GM18526 (cell line): ENCODE data around the gene NDOR1.

ENCODE experiments used
- POLR2A ChIP-seq: IDR thresholded peaks from 3 replicates; pipeline ENCODE4 v1.6.1; 2011; ENCODE audit not compliant: insufficient read length; ENCODE audit errors: extremely low read depth

NDOR1 gene

DNA sequence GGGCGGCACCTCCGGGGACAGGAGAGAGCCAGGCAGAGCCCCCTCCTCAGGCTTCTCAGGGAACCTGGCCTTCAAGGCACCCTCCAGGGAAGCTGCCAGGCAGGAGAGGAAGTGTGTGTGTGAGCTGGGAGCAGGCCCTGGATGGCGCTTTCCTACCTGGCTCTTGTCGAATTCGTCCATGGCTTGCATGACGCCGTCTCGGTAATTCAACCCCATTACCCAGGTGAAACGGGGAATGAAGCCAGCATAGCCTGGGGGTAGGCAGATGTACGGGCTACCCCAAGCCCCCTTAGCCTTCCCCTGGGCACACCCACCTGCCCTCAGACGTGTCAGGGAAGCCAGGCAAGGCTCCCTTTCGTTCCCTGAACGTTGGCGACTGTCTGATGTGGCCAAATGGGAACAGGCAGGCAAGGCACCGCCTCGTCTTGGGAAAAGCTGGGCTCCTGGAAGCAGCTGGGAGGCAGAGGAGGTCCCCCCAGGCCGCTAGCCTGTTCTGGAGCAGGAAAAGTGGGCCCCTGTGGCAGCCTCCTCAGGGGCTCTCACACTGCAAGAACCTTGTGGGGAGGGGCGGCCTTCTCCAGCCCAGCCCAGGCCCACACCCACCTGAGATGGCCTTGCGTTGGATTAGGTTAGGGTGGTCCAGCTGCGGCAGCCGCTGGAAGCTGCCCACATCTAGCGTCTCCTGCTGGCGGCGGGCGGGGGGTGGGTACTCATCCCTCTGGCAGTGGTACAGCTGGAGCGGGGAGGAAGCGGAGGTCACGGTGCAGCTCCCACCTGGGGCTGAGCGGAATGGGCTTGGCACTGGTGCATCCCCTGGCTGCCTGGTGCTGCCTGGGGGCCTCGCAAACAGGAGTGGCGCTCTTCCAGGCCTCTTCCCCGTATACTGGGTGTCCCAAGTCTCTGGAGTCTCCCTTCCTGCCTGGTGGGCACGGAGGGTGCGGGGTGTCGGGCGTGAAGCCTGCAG lies 39.3 kb downstream of the NDOR1 start:
- no peak for TF ChIP-seq POLR2A

GRCh38 chr9:137245450-137246421 lies 40.2 kb downstream of the NDOR1 start:
- TF ChIP-seq POLR2A = no peak

DNA sequence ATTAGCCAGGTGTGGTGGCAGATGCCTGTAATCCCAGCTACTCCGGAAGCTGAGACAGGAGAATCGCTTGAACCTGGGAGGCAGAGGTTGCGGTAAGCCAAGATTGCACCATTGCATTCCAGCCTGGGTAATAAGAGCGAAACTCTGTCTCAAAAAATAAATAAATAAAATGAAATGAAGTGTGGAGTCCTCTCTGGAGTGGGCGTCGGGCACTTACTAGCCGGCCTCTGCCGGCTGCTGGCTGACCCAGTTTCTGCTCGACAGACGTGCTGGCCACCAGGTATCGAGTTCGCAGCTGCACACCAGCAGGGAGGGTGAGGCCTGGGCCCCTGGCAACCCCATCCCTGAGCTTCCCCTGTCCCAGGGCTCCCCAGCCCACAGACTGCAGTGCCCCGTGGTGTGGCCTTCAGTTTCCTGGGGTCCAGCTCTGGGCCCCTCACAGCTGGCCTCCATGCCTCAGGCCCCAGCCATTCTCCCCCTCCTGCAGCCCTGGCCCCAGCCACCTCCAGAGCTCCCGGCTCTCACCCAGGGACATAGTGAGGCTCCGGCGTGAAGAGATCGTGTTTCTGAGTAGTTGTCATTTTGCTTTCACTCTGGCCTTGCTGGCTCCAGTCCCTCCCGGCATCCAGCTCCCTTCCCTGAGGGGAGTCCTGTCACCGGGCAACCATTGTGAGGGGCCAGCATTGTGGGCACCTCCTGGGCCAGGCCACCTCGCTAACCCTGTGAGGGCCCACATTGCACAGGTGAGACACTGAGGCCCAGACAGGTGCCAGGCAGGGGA lies 41.8 kb downstream of the NDOR1 start:
- no peak for TF ChIP-seq POLR2A

DNA sequence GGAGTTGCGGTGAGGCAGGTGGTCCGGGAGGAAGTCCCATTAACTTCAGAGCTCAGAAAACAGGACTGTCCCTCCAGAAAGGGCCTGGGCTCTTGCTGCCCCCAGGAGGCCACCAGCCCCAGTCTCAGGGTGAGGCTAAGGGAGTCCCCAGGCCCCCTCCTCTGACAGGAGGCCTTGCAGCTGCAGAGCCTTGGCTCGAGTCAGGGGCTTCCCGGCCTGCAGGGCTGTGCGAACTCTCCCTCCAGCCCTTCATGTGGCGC lies 42.3 kb downstream of the NDOR1 start:
- TF ChIP-seq POLR2A = no peak

GRCh38 chr9:137250329-137251193 lies 45.1 kb downstream of the NDOR1 start:
- no peak for TF ChIP-seq POLR2A

GRCh38 chr9:137251194-137251461 lies 45.6 kb downstream of the NDOR1 start, which contains the start of gene STPG3:
Gene STPG3, plus strand, starts transcription at chr9:137251286. Its CDS starts 1 bp downstream, at chr9:137251287.
- TF ChIP-seq POLR2A = no peak

DNA sequence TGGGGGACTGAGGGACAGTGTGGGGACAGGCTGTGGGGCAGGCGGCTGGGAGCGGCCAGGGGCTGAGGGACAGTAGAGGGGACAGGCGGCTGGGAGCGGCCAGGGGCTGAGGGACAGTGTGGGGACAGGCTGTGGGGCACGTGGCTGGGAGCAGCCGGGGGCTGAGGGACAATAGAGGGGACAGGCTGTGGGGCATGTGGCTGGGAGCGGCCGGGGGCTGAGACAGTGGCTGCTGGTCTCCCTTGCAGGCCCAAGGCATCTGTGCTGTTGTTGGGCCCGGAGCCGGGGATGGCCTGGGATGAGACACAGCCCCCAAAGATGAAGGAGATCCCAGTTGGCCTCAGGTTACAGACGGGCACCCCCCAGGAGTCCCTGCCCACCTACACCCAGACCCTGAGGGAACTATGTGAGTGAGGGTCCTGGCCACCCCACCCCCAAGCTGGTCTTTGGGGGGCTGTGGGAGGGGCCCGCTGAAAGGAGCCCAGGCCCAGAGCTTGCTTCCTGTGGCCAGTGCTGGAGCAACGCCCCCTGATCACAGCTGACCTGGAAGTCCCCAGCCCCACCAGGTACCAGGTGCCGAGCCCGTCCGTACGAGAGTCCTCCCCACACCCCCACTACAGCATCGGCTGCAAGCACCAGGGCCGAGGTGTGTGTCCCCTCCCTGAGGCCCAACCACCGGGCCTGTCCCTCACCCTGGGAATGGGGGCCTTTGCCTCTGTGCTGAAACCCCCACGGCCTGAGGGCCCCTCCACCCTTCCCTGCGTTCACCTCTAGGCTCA lies 46.2 kb downstream of the NDOR1 start:
- TF ChIP-seq POLR2A = no peak

DNA sequence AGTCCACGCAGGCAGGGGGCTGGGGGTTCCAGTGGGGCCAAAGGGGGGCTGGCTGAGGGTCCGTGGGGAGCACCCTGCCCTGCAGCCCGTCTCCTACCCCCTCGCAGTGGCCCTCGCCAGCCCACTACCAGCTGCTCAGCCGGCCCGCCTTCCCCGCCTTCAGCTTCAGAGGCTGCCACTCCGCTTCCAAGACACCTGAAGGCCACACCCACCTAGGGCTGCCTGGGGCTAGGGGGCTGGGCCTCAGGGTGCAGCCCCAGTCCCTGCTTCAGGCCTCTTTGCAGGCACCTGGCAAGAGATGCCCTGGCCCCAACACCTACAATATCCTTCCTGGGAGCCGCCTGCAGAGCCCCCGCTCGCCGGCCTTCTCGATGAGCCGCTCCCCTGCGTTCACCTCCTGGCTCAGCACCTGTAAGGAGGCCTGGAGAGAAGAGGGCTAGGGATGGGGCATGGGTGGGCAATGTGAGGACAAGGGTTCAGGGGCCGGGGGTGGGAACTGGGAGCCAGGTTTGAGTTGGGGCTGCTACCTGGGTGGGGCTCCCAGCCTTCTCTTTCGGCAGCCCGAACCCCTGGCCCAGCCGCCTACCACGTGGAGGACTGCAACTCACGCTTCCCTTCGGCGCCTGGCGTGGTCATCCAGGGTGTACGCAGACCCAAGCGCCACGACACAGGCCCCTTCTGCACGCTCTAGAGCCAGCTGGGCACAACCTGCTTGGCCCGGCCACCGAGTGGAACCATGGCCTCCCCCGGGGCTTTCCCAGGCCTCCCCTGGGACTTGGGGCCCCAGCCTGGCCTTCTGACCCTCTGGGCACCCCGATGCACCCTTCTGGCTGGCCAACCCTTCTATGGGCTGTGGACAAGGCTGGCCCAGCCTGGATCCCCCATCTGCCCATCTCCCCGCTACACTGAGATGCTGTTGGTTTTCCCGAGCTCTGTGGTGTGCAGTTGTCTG lies 47.3 kb downstream of the NDOR1 start:
- TF ChIP-seq POLR2A = no peak

DNA sequence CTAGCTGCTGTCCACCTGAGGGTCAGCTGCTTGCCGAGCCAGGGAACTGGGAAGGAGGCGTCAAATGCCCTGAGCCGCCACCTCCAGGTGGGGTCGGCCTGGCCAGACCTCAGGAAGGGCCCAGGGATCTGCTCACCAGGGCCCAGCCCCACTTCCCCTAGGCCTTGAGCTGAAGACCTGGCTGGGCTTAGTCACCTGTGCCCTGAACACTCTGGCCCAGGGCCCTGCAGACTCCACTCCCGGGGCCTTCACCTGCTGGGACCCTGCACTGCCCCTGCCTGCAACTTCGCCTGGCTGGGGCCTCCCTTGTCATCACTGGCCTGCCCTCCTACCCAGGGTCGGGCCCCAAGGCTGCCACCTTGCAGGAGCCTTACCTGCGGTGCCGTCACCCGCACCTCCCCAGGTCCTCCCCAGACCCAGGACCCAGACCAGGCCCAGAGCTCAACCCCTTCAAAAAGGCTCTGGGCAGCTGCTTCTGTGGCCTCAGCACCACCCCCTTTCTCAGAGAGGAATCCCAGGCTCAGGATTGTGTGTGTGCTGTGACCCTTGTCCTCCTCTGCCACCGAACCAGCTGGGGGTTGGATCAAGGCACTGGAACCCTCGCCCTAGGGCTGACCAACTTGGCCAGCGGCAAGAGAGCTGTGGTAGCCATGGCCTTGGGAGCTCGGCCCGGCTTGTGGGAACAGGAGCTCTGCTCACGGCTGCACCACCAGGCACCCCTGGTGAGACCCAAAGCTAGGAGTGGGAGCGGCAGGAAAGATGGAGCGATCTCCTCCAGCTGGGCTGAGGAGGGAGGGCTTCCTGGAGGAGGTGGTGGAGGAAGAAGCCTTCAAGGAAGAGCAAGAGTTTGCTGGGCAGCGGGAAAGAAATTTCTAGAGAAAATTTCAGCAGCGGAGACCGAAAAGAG lies 48.5 kb downstream of the NDOR1 start:
- TF ChIP-seq POLR2A = no peak

- TF ChIP-seq POLR2A = peak; percentile 83
These were observed 49.3 kb downstream of the NDOR1 start, which contains the start of gene NELFB for GRCh38 chr9:137254624-137255447. Gene NELFB, plus strand, starts transcription at chr9:137255327.
